HFF-Myc (cell line): ENCODE results near the gene C1QTNF6.
A peak's percentile ranks its signal among the peaks of the same experiment; 100 is the strongest.
"Not testable (repeated sequence)": the region's sequence is repeated elsewhere in the genome, so short reads cannot be mapped to it uniquely, and the experiment has no call there.

ENCODE experiments used
- DNase-seq: peaks from one replicate; pipeline ENCODE4 v3.0.0-alpha.2; 2011; ENCODE audit warnings: low read depth; ENCODE audit errors: extremely low read depth
- H3K4me3 ChIP-seq: replicated peaks from 2 replicates; pipeline ENCODE4 v1.5.1; 2011; ENCODE audit warnings: low read depth, mild to moderate bottlenecking, control low read depth, low read length
- CTCF ChIP-seq: IDR thresholded peaks from 2 replicates; pipeline ENCODE4 v1.5.1; 2012; ENCODE audit warnings: mild to moderate bottlenecking, low read depth, low read length, control low read depth; ENCODE audit errors: missing control alignments

C1QTNF6 gene

DNA sequence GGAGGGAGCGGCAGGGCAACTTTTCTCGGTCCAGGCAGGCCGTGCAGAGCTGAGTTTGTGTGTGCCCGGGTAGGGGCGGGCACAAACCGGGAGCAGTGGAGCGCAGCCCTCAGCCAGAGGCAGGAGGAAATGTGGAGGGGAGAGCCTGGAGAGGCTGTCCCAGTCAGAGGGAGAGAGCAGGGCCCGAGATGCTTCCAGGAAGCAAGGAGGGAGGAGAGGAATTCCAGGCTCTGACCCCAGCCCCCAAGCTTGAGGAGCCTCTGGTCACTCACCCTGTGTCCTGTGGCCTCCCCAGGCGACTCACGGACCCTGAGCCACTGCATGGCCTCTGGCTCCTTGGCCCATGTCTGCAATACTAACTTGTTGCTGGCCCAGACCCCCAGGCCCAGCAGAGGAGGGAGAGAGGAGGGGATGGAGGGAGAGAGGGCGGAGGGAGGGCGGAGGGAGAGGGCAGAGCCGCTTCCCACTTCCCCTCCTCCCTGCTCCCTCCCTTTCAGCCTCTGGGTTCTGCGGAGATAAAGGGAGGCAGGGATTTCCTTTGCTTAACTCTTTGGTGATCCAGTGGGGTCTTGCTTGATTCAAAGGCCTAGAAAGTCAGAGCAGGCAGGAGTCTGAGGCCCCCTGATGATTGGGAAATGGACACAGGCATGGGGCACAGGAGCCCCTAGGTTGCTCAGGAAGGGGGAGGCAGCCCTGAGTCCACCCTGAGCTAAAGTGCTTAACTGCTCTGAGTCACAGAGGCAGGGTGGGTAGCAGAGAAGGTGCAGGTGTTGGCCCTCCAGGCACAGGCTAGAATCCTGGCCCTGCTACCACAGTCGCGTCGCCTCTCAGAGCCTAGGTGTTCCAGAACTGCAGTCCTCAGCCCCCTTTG, at the start of gene C1QTNF6:
Gene C1QTNF6, minus strand, starts transcription at position 357 of the 871 bp plus-strand sequence. Its CDS starts 34 bp downstream, at position 323.
- TF ChIP-seq CTCF, result no peak
- DNase-seq, result no peak
- peak within 1 kb of the TSS; percentile 47 for H3K4me3 ChIP-seq

DNA sequence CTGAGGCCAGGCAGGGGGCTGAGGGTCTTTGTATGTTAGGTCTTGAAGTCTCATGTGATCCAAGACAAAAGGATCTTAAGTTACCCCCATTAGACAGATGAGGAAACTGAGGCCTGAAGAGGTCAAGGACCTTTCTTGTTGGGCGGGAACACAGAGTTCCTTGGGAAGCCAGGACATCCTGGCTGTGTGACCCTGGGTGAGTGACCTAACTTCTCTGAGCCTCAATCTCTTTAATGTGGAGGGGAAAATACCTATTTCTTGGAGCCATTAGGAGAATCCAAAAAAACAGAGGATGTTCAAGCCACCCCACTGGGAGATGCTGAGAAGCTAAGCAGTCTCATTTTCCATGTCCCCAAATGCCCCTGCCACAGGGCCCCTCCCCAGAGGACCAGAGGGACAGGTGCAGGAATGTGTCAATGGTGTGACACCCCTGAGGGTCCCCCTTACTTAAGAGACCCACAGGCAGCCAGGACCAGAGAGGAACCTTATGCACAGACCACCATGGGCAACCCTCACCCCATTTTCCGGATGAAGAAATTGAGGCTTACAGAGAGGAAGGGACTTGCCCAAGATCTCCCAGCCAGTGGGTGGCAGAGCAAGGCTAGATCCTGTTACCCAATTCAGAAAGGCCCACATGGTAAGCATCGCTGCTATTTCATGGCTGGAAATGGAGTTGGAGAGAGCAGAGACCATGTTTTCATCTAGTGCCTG, 48.0 kb upstream of the C1QTNF6 start:
- TF ChIP-seq CTCF, result no peak
- DNase-seq, result no peak
- H3K4me3 ChIP-seq, result no peak overlapping the region

- DNase-seq, result no peak
- no peak overlapping the region for H3K4me3 ChIP-seq
- no peak for TF ChIP-seq CTCF
These were observed 47.0 kb upstream of the C1QTNF6 start for GRCh38 chr22:37234736-37235711.

GRCh38 chr22:37233751-37234631, 45.9 kb upstream of the C1QTNF6 start:
- TF ChIP-seq CTCF, result no peak
- no peak for DNase-seq
- no peak overlapping the region for H3K4me3 ChIP-seq

GRCh38 chr22:37233371-37233750, 45.3 kb upstream of the C1QTNF6 start:
- DNase-seq, result not testable (repeated sequence)

GRCh38 chr22:37232140-37232998, 44.3 kb upstream of the C1QTNF6 start:
- TF ChIP-seq CTCF, result no peak
- H3K4me3 ChIP-seq, result no peak overlapping the region
- DNase-seq, result no peak

More at GRCh38 chr22:37233371-37233750, 45.3 kb upstream of the C1QTNF6 start:
- not testable (repeated sequence) for H3K4me3 ChIP-seq
